K562 treated with DMSO at 1 percent for 4 hours (cell line): ENCODE data around the gene VPS72. TPM values are rescaled to one million over a fixed set of nuclear protein-coding genes. Genes with fewer than 3 reads are reported as not detected.

Source experiments
- total RNA-seq: library from RNA; unstranded; fragments of 300-600 nt; gene quantifications from 2 replicates; pipeline ENCODE4 v1.2.3, GENCODE V29; 2022; ENCODE audit not compliant: insufficient read depth

The VPS72 gene, protein sequence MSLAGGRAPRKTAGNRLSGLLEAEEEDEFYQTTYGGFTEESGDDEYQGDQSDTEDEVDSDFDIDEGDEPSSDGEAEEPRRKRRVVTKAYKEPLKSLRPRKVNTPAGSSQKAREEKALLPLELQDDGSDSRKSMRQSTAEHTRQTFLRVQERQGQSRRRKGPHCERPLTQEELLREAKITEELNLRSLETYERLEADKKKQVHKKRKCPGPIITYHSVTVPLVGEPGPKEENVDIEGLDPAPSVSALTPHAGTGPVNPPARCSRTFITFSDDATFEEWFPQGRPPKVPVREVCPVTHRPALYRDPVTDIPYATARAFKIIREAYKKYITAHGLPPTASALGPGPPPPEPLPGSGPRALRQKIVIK
- 58.4 and 60.6 TPM in 2 replicates for total RNA-seq

GRCh38 chr1:151189637-151190445, at the start of gene VPS72:
Gene VPS72, minus strand, starts transcription at chr1:151190197. Its CDS starts 76 bp downstream, at chr1:151190121.

DNA sequence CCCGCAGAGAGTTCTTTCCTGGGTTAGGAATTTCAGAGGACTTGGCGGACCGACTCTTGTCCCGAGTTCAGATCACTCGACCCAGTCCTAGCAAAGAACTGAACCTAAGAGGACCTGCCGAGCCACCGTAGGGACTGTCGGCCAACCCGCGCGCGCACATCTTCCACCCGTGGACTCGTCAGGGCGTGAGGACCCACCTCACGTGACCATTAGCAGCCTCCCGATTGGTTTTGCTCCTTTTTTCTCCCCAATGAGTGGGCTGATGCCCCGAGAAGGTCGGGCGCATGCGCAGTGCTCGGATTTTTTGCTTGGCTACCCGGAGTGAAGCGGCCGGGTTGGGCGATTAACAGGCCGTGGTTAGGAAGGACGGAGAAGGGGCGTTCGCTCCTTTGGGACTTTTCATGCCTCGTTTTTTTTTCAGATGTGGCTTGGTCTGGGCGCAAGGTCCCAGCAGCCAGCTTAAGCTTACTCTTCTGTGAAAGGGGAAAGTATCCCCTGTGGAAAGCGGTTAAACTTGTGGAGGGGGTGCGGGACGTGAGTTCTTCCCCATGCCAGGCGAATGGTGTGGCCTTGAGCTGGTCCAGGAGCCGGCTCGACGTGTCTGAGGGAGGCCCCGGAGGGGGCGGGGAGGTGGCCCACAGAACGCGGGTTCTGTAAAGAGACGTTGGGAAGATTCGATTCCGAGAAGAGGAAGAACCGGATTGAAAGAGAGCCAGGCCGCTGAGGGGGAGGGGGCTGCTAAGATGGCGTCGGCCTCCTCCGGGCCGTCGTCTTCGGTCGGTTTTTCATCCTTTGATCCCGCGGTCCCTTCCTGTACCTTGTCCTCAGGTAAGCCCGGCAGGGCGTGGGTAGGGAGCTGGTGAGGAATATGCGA, 8.5 kb upstream of the VPS72 start, which contains the start of gene PIP5K1A:
Gene PIP5K1A, plus strand, starts transcription at position 299 of the 874 bp plus-strand sequence. Its CDS starts 445 bp downstream, at position 744.

DNA sequence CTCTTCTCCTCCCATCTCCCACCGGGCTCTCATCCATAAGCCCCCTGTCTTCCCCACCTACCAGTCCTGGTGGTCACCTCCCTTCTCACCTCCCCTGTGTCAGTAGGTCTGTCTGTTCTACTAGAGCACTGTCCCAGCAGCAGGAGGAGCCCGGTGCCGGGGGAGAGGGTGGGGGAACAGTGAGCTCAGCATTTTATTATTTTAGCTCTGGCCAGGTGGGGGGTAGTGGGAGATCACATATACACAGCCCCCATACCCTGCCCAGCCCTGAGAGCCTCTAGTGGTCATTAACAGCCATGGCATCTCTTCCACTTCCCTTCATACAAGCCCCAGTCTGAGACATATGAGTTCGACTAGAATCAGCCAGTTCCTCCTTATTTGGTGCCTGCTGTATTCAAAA, 14.1 kb downstream of the VPS72 start, which contains the start of gene TMOD4:
Gene TMOD4, minus strand, starts transcription at position 119 of the 400 bp plus-strand sequence. CDS start 1,106 bp downstream, outside the sequence.

GRCh38 chr1:151165738-151166504, 24.1 kb downstream of the VPS72 start, which contains the start of the genes LYSMD1 and SCNM1:
Gene LYSMD1, minus strand, starts transcription at chr1:151165902. Its CDS starts 644 bp downstream, at chr1:151165258.
Gene SCNM1, plus strand, starts transcription at chr1:151166144. Its CDS starts 9 bp downstream, at chr1:151166153.

DNA sequence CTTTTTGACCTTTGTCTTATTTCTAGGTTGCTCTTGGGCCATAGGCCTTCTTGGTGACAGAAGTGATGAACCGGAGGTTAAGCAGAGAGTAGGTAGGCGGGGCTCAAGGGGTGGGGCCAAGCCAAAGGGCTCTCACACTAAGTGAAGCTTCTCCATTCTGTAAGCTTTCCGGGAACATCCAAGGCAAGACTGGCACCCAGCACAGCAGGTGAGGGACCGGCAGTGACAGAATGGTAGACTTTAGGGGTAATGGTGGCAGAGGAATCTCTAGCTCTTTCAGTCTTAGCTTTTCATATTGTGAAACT, 33.5 kb downstream of the VPS72 start, which contains the start of gene TNFAIP8L2:
Gene TNFAIP8L2, plus strand, starts transcription at position 135 of the 305 bp plus-strand sequence. CDS start 2,049 bp downstream, outside the sequence.

DNA sequence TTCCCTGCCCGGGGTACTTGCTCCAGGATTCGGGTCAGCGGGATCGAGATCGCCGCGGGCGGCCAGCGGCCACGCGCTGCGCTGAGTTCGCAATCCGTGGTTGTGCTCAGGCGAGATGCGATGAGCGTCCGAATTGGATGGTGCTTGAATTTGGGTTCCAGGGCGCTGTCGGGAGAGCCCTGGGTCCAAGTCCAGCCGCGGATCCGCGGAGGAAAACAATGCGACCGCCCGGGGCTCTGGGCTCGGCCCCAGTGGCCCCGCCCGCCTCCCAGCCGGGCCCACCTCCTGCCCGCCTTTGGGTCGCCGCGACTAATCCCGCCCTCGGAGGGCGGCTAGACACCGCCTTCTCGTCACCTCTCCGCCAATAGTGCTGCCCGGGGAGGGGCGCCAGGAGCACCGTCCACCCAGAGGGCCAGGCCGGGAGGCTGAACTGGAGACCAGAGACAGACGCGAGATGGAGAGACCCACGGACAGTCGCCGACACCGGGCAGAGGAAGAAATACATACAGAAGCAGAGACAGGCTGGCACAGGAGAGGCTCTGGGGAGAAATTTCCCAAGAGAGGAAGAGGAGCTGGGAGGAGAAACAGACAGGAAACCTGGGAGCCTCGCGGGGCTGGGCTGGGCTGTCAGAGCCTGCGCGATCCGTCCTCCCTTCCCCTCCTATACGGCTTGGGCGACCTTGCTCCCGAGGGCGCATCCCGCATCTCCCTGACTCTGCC, 43.4 kb downstream of the VPS72 start, which contains the start of gene SEMA6C:
Gene SEMA6C, minus strand, starts transcription at position 220 of the 720 bp plus-strand sequence. CDS start 4,010 bp downstream, outside the sequence.

Other genes starting within 250 kb of the VPS72 start
- gene CERS2, start 215.4 kb downstream of the VPS72 start, total RNA-seq = 178 and 212 TPM in 2 replicates
- 1.9 and 2.9 TPM in 2 replicates for gene ANXA9, start 207.9 kb downstream of the VPS72 start, total RNA-seq
- gene MINDY1, start 183.3 kb downstream of the VPS72 start, total RNA-seq = 8.5 and 11.2 TPM in 2 replicates
- gene PRUNE1, start 181.7 kb downstream of the VPS72 start, total RNA-seq = 9.7 and 13.9 TPM in 2 replicates
- gene BNIPL, start 153.6 kb downstream of the VPS72 start, total RNA-seq = 0.73 and 2.2 TPM in 2 replicates
- gene C1orf56, start 142.4 kb downstream of the VPS72 start, total RNA-seq = 2.8 and 3.7 TPM in 2 replicates
- 37.7 and 44.2 TPM in 2 replicates for gene CDC42SE1, start 130.6 kb downstream of the VPS72 start, total RNA-seq
- gene MLLT11, start 129.8 kb downstream of the VPS72 start, total RNA-seq = 6.1 TPM in 2 replicates
- gene GABPB2, start 119.4 kb downstream of the VPS72 start, total RNA-seq = 3.3 and 5.0 TPM in 2 replicates
- 2.6 and 4.4 TPM in 2 replicates for gene SEMA6C, start 43.6 kb downstream of the VPS72 start, total RNA-seq
- not detected in 2 replicates for gene TNFAIP8L2, start 33.5 kb downstream of the VPS72 start, total RNA-seq
- gene LYSMD1, start 24.3 kb downstream of the VPS72 start, total RNA-seq = 1.6 and 3.4 TPM in 2 replicates
- 37.1 and 44.6 TPM in 2 replicates for gene SCNM1, start 24.1 kb downstream of the VPS72 start, total RNA-seq
- 3.8 TPM in 1 of 2 replicates, not detected in the other for gene TMOD4, start 14.2 kb downstream of the VPS72 start, total RNA-seq
- 17.1 and 23.3 TPM in 2 replicates for gene PIP5K1A, start 8.4 kb upstream of the VPS72 start, total RNA-seq
- gene PSMD4, start 64.5 kb upstream of the VPS72 start, total RNA-seq = 281 and 328 TPM in 2 replicates
- 32.1 and 35.0 TPM in 2 replicates for gene ZNF687, start 92.1 kb upstream of the VPS72 start, total RNA-seq
- 45.5 and 52.6 TPM in 2 replicates for gene PI4KB, start 137.2 kb upstream of the VPS72 start, total RNA-seq
- gene RFX5, start 157.1 kb upstream of the VPS72 start, total RNA-seq = 16.9 TPM in 2 replicates
- gene SELENBP1, start 182.5 kb upstream of the VPS72 start, total RNA-seq = 38.9 and 48.8 TPM in 2 replicates
- gene PSMB4, start 209.4 kb upstream of the VPS72 start, total RNA-seq = 440 and 455 TPM in 2 replicates